ENCODE data around the gene POMC.

The POMC gene

DNA sequence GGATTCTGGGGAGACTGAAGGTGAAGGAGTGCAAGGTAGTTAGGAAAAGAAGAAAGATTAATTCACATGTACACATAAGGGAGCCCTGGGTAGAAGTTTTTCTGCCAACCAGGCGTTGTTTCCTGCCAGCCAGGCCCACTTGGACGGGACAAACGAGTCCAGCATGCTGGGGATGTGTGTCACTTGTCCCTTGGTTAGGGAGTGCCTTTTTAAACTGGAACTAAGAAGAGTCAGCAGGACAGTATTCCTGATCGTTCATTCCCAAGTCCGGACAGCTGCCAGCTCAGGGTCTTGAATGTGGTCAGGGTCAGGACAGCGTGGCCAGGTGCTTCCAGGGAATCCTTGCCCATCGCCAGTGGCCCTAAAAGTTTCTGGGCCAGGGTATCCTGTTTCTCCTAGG lies 43.2 kb downstream of the POMC start:
- TF ChIP-seq, protein P1, sequence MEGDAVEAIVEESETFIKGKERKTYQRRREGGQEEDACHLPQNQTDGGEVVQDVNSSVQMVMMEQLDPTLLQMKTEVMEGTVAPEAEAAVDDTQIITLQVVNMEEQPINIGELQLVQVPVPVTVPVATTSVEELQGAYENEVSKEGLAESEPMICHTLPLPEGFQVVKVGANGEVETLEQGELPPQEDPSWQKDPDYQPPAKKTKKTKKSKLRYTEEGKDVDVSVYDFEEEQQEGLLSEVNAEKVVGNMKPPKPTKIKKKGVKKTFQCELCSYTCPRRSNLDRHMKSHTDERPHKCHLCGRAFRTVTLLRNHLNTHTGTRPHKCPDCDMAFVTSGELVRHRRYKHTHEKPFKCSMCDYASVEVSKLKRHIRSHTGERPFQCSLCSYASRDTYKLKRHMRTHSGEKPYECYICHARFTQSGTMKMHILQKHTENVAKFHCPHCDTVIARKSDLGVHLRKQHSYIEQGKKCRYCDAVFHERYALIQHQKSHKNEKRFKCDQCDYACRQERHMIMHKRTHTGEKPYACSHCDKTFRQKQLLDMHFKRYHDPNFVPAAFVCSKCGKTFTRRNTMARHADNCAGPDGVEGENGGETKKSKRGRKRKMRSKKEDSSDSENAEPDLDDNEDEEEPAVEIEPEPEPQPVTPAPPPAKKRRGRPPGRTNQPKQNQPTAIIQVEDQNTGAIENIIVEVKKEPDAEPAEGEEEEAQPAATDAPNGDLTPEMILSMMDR (IDR thresholded peaks at IDR 0.05) = no peak

GRCh38 chr2:25123682-25124081 lies 44.7 kb downstream of the POMC start:
- TF ChIP-seq, protein P1 (IDR thresholded peaks at IDR 0.05) = no peak

GRCh38 chr2:25122367-25122766 lies 46.0 kb downstream of the POMC start:
- TF ChIP-seq, protein P1 (IDR thresholded peaks at IDR 0.05) = no peak

- TF ChIP-seq, protein P1 (IDR thresholded peaks at IDR 0.05) = no peak
Observed at GRCh38 chr2:25119263-25119662, 49.1 kb downstream of the POMC start.

GRCh38 chr2:25116956-25117355 lies 51.4 kb downstream of the POMC start:
- TF ChIP-seq, protein P1 (IDR thresholded peaks at IDR 0.05) = no peak

- TF ChIP-seq, protein P1 (IDR thresholded peaks at IDR 0.05) = no peak
Observed at GRCh38 chr2:25115902-25116301, 52.5 kb downstream of the POMC start.

GRCh38 chr2:25115249-25115883 lies 53.0 kb downstream of the POMC start:
- TF ChIP-seq, protein P1 (IDR thresholded peaks at IDR 0.05) = no peak

DNA sequence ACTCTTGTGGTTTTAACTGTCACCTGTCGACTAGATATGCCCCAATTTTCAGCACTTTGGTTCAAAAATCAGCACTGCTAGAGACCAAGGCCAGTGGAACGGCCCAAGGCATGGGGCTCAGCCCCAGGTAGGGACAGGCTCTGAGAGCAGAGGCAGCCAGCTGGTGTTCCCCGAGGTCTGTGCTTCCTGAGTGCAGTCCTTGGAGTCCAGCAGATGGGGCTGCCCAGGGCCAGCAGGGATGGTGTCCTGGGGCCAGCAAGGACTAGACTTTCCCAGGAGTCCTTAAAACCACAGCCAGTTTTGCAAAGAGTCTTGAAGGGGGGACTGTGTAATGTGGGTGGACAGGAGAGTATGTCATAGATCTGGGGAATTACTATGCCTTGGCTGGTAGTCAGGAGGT lies 56.3 kb downstream of the POMC start:
- TF ChIP-seq, protein P1 (IDR thresholded peaks at IDR 0.05) = no peak
